AG04450 (cell line): ENCODE results near the gene MICAL2. TPM values are rescaled to one million over a fixed set of nuclear protein-coding genes. Genes with fewer than 3 reads are reported as not detected.

ENCODE experiments used
- CTCF ChIA-PET: fragments of 300-600, 350-600 bp; formaldehyde crosslinking; extraction: SDS; loops from one replicate; lab custom pipeline; 2022; ENCODE audit warnings: antibody characterized with exemption, inconsistent platforms; lab: Charles Lee
- POLR2A ChIA-PET: fragments of 350-600 bp; formaldehyde crosslinking; extraction: SDS; loops from one replicate; lab custom pipeline; 2021; ENCODE audit warnings: antibody characterized with exemption, inconsistent platforms; lab: Yijun Ruan, JAX
- DNase-seq: peaks from one replicate; pipeline ENCODE4 v3.0.0-alpha.2; 2011; ENCODE audit warnings: low read depth, low spot score
- H3K27ac ChIP-seq: one replicate; pipeline ENCODE4 v1.5.1; 2012; ENCODE audit warnings: low read depth, low read length, control low read depth
- H3K27me3 ChIP-seq: one replicate; pipeline ENCODE4 v1.6.0; 2012; ENCODE audit warnings: low read length; ENCODE audit not compliant: control insufficient read depth, insufficient read depth
- H3K4me3 ChIP-seq: 2 replicates; pipeline ENCODE4 v1.5.1; 2011; ENCODE audit warnings: mild to moderate bottlenecking, low read depth, low read length, control low read depth
- H3K9me3 ChIP-seq: 2 replicates; pipeline ENCODE4 v1.5.1; 2012; ENCODE audit warnings: low read length; ENCODE audit not compliant: control insufficient read depth, insufficient read depth
- CTCF ChIP-seq: IDR thresholded peaks from 2 replicates; pipeline ENCODE4 v1.5.1; 2011; ENCODE audit warnings: low read depth, low read length, control low read depth, inconsistent platforms
- polyA plus RNA-seq: library from polyadenylated mRNA; depleted of rRNA; stranded (reverse); fragments of >200 nt; gene quantifications from 2 replicates; pipeline ENCODE4 v1.2.3, GENCODE V29; 2011

MICAL2 gene
- polyA plus RNA-seq, 1 experiment, result 171 TPM

DNA sequence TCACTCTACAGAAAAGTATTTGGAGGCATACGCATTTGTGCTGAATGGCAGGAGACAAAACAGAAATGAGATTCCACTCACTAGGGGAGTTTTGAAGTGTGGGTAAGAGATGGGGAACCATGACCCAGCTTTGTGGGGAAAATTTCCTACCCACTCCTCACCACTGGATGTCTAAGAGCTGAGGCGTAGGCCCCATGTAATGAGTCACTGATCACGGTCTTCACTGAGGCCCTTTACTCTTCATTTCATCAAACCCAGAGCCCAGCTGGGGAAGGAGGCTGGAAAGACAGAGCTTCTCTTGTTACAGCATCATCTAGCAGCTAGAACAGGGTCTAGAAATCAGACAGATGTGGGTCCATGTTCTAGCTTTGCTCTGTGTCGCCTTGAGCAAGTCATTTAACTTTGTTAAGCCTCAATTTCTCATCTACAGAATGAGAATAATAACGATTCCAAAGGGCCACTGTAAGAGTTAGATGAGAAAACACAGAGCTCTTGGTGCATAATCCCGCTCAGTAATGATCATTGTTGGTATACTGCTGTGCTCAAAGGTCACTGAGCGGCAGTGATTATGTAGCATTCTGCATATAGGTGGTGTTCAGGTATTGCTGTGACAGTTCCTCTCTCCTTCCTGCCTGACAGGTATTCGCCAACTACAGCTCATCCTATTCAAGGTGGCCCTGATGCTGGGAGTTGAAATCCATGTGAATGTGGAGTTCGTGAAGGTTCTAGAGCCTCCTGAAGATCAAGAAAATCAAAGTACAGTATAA, 97.2 kb downstream of the MICAL2 start:
- no peaks in the 10 kb centered on the region for H3K9me3 ChIP-seq
- ChIA-PET CTCF (interaction anchor here (0.9 to 1.5 kb wide), 2 partner anchors 26 to 108 kb away, joined by 5 to 6 read pairs; no protein-coding TSS in a partner anchor), POLR2A (interaction anchor here (0.7 kb wide), 1 partner anchor 22 kb away, joined by 3 read pairs; no protein-coding TSS in a partner anchor)
- H3K27me3 ChIP-seq, result no peaks in the 10 kb centered on the region
- DNase-seq, result peak; percentile 80
- H3K27ac ChIP-seq, result peak overlapping the region; percentile 97
- H3K4me3 ChIP-seq, result no peak overlapping the region
- TF ChIP-seq CTCF, result peak; percentile 23; the same call in 1 of the 2 replicates

DNA sequence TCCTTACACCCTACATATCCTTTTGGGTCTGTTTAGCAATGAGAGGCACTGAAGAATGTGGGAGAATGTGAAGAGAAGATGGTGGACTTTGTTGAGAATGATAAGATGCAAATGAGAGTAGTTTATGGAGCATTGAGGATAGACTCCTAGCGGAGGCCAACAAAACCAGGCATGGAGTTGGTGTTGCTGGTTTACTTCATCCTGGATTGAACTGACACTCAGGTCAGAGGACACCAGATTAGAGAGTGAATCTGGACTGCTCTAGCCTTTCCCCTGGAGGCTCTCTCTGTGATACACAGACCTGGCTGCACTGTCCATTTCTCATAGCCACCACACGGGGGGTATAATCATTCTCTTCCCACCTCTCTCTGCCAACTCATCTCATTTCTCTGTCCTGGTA, 98.7 kb downstream of the MICAL2 start:
- peak overlapping the region; percentile 47 for H3K27ac ChIP-seq
- H3K9me3 ChIP-seq, result no peaks in the 10 kb centered on the region
- ChIA-PET CTCF (no interaction called here), POLR2A (no interaction called here)
- no peak for TF ChIP-seq CTCF
- H3K27me3 ChIP-seq, result no peaks in the 10 kb centered on the region
- H3K4me3 ChIP-seq, result no peak overlapping the region
- no peak for DNase-seq

- POLR2A ChIA-PET, result no interaction called here
- TF ChIP-seq CTCF, result no peak
- Histone ChIP-seq H3K4me3 (no peak overlapping the region), H3K27me3 (no peaks in the 10 kb centered on the region), H3K9me3 (no peaks in the 10 kb centered on the region), H3K27ac (no peak overlapping the region)
- no peak for DNase-seq
- CTCF ChIA-PET, result no interaction called here
Measured at GRCh38 chr11:12210200-12210599, 99.8 kb downstream of the MICAL2 start.

GRCh38 chr11:12211331-12212065, 101.1 kb downstream of the MICAL2 start:
- no peak for TF ChIP-seq CTCF
- POLR2A ChIA-PET, result no interaction called here
- Histone ChIP-seq H3K27me3 (no peaks in the 10 kb centered on the region), H3K4me3 (no peak overlapping the region), H3K27ac (no peak overlapping the region), H3K9me3 (no peaks in the 10 kb centered on the region)
- no peak for DNase-seq
- CTCF ChIA-PET, result no interaction called here
